Activated CD8-positive, alpha-beta memory T cell treated with anti-CD3 and anti-CD28 coated beads, Interleukin-2, amount 50 U/mL, for 24 hours (primary cell): ENCODE data around the gene TTYH3.
"Not testable (repeated sequence)": the region's sequence is repeated elsewhere in the genome, so short reads cannot be mapped to it uniquely, and the experiment has no call there.

Experiments
- DNase-seq: peaks from one replicate; pipeline ENCODE4 v3.0.0-alpha.2; 2020; ENCODE audit errors: extremely low read depth

TTYH3 gene

GRCh38 chr7:2688409-2689342 lies 56.9 kb downstream of the TTYH3 start:
- no peak for DNase-seq

DNA sequence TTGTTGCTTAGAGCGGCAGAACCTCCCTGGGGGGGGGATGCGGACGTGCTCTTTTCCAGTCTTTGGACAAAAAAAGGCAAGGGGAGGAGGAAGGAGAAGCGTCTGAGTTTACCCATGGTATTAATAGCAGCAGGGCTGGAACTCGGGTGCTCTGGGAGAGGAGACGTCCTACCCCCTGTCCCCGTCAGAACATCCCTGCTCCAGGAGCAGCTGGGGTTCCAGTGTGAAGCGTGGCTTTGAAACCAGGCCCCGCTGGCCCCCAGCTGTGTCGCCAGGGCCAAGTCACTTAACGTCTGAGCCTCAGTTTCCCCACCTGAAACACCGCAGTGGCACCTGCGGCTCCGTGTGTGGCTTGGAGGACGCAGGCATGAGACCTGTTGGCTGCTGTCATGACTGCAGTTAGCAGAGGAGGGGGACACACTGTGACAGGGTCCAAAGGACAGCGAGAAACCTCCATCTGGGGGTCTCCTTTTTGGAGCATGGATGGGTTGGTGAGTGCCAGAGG lies 57.6 kb downstream of the TTYH3 start:
- no peak for DNase-seq

DNA sequence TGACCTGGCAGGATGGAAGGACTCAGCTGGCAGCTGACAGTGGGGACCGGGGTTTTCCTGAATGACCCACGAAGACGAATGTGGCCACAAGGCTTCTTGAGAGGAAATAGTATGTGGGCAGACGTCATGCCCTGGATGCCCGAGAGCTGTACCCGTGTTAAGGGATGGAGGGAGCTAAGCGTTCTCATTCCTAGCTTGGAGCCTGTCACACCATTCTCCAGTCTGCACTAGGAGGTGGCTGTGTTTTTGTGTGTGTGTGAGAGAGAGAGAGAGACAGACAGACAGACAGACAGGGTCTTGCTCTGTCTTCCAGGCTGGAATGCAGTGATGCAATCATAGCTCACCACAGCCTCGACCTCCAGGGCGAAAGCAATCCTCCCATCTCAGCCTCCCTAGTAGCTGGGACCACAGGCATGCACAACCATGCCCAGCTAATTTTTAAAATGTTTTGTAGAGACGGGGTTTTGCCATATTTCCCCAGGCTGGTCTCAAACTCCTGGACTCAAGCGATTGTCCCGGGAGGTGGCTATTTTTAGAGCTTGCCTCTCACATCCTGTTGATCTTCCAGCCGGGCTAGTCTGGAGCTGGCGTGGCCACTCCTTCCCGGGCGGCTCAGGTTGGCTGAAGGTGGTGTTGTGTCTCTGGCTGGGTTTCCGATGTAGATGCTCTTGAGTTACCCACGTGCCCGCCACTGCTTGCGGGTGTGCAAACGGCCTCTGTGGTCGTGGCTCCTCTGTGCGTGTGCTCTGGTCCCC lies 58.3 kb downstream of the TTYH3 start:
- no peak for DNase-seq

GRCh38 chr7:2691011-2691707 lies 59.4 kb downstream of the TTYH3 start:
- DNase-seq, result no peak

DNA sequence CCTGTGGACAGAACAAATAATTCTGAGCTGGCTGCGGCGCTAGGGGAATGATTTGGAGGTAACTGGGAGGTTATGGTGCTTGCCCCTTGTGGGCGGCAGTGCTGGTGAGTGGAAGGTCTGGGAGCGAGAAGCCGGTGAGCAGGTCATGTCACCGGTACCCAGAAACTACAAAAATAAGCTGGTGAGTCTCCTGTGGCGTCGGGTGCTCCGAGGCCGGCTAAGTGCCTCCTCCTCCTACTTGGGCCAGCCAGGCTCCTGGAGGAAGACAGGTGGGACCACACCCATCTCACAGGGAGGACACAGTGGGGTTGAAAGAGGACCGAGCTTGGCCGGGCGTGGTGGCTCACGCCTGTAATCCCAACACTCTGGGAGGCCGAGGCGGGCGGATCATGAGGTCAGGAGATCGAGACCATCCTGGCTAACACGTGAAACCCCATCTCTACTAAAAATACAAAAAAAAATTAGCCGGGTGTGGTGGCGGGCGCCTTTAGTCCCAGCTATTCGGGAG lies 60.2 kb downstream of the TTYH3 start:
- not testable (repeated sequence) for DNase-seq

DNA sequence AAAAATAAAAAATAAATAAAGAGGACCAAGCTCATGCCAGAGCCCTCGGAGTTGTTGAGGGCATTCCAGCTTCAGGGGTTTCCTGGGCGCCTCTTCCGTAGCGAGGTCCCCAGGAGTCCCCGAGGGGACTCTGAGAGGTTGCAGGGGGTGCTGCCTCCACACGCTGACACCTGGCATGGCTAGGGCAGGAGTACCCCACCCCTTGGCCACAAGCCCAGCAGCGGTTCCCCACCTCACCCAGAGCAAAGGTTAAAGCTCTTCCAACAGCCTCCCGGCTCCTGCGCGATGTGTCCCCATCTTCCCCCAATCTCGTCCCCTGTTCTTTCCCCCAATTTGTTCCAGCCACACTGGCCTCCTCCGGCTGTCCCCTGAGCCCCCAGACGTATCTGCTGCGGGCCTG lies 60.8 kb downstream of the TTYH3 start:
- no peak for DNase-seq

- not testable (repeated sequence) for DNase-seq
These were observed 61.8 kb downstream of the TTYH3 start for GRCh38 chr7:2693420-2694121.

DNA sequence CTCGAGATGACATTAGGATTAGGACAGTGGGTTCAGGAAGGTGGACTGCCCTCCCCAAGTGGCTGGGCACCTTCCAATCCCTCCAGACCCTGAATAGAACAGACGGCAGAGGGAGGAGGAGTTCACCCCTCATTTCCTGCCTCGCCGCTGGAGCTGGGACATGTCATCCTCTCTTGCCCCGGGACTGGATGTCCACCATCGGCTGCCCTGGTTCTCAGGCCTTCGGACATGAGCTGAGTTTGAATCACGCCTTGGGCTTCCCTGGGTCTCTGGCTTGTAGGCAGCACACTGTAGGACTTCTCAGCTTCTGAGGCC lies 62.3 kb downstream of the TTYH3 start:
- not testable (repeated sequence) for DNase-seq

GRCh38 chr7:2698581-2699288 lies 66.9 kb downstream of the TTYH3 start:
- no peak for DNase-seq

- no peak for DNase-seq
These were observed 67.5 kb downstream of the TTYH3 start for GRCh38 chr7:2699289-2699620.

DNA sequence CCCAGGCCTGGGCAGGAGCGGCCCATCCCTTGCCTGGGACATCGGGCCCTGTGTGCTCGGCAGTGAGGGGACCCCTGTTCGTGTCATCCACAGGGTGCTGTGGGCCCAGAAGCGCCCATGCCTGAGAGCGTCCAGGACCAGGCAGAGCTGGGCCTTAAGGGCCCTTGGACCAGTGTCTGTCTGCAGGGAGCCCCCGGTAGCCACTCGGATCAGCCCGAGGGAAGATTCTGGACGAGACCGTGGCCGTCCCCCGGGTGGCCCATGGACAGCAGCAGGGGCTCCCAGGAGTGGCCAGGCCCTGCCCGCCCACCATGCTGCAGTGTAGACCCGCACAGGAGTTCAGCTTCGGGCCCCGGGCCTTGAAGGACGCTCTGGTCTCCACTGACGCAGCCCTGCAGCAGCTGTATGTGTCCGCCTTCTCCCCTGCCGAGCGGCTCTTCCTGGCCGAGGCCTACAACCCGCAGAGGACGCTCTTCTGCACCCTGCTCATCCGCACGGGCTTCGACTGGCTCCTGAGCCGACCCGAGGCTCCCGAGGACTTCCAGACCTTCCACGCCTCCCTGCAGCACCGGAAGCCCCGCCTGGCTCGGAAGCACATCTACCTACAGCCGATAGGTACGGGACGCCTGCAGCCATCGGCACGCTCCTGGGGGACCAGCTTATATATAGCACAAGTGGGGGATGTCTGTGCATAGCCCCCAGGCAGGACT lies 68.5 kb downstream of the TTYH3 start:
- no peak for DNase-seq

DNA sequence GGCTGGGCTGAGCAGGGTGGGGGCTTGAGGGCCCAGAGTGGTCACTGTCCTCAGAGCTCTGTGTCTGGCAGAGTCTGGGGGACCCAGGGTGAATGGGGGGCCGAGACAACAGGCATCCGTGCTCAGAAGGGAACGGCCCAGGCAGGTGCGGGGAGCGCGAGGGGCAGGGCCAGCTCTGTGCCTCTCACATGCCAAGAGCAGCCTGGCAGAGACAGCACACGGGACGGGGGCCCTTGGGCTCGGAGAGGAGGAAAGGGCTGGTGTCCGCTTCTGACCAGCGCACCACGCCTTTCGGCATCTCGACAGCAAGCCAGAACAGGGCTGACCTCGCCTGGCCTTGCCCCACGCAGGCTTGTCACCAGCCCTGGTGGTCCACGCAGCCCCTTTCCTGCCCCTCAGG lies 69.6 kb downstream of the TTYH3 start:
- no peak for DNase-seq

DNA sequence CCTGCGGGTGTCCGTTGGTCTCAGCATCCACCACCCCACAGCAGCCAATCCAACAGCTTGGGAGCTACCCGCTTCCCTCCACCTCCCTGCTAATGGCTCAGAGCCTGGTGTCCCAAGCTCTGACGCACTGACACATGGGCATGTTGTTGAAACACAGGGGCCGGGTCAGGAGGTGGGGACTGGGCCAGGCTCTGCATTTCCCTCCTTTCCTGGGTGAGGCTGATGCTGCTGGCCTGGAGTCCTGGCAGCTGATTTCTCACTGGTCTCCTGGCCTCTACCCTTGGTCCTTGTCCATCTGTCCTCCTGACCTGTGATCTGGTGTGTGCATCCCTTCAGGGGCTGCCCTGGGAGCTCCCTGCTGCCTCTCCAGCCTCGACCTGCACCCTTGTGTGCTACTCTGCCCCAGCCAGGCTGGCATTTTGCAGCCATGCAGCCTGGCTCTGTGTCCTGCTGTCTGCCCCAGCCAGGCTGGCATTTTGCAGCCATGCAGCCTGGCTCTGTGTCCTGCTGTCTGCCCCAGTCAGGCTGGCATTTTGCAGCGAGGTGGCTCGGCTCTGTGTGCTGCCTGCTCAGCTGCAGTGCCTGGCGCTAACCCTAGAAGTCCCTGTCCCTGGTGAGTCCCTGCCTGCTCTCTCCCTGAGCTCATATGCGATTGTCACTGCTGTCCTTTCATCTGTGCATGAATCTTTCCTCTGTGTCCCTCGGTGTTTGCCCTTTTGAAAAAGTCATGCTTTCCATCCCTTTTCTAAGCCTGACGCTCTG lies 70.2 kb downstream of the TTYH3 start:
- no peak for DNase-seq

- no peak for DNase-seq
These were observed 70.8 kb downstream of the TTYH3 start for GRCh38 chr7:2702594-2702957.

DNA sequence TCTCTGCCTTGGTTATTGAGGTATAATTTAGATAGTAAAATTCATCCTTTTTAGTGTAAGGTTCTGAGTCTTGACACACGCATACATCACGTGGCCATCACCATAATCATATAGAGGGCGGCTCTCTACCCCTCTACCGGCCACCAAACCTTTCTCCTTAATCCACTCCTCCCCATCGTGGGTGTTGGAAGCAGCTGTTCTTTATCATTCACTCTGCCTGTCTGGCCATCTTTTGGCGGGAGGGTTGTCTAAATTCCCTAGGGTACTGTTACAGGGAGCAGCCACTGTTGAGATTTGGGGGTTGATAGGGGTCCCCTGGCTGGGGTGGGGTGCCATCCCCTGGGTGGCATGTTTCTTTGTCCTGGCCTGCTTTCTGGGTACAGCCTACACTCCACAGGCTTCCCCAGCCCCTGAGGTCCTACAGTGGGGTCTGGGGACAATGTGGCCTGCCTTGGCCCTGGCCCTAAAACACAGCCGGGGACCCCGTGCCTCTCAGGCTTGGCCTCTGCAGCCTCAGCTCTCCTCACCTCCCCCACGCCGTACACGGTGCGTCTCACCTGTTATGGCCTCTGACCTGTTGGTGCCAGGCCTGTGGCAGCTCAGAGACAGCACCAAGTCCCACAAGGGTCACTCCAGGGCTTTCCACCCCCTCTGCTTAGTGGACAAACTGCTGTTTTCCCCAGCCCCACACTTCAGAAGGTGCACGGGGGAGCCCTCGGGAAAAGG lies 73.7 kb downstream of the TTYH3 start:
- no peak for DNase-seq

DNA sequence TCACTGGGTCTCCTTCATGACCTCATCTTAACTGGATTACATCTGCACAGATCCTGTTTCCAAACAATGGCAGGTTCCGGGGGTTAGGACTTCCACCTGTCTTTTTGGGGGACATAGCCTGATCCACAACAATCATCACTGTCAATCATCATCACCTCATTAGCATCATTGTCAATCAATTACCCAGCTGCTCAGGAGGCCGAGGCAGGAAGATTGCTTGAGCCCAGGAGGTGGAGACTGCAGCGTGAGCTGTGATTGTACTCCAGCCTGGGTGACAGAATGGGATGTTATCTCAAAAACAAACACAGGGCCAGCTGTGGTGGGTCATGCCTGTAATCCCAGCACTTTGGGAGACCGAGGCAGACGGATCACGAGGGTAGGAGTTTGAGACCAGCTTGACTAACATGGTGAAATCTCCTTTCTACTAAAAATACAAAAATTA lies 74.9 kb downstream of the TTYH3 start:
- DNase-seq, result no peak

- DNase-seq, result no peak
These were observed 75.7 kb downstream of the TTYH3 start for GRCh38 chr7:2707481-2707880.

DNA sequence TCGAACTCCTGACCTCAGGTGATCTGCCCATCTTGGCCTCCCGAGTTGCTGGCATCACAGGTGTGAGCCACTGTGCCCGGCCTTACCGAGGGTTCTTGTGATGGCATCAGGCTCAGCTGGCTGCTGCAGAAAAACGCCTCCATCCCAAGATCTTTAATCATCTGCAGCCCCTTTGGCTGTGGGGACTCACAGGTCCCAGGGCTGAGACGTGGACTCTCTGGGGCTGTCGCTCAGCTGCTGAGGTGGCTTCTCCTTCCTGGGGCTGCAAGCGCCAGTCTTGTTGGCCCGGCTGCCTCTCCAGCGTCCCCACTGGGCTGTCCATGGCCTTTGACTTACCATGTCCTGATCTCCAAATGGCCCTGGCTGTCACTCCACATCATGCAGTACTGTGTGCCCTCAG lies 76.3 kb downstream of the TTYH3 start:
- no peak for DNase-seq
